Hematopoietic multipotent progenitor cell treated with erythropoietin and hydrocortisone succinate and interleukin-3 and kit ligand, for 4 days (in vitro differentiated cells): ENCODE data around the gene CYSTM1.

ENCODE experiments used
- DNase-seq: peaks from one replicate; pipeline ENCODE4 v3.0.0-alpha.2; 2015

CYSTM1 gene

DNA sequence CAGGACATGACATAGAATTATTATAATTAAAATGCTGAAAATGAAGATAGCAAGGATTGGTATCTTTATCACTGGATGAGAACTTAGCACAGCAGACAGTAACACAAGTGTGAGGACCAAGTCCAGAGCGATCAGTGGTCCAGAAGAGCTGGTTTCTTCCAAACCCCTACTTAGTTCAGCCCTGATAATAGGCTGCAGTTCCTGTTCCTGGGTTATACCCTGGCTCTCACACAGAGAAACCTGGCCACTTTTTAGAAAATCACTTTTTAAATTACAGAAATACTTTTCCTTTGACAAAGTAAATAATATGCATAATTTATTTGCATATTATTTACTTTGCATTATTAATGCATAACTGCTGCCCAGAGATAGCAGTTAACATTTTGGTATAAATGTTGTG is 40.3 kb downstream of the CYSTM1 start:
- no peak for DNase-seq

GRCh38 chr5:140216478-140217074 is 41.6 kb downstream of the CYSTM1 start:
- peak; percentile 28 for DNase-seq

- peak; percentile 92 for DNase-seq
Observed at GRCh38 chr5:140217299-140218026, 42.5 kb downstream of the CYSTM1 start.

- no peak for DNase-seq
Observed at GRCh38 chr5:140219068-140219991, 44.3 kb downstream of the CYSTM1 start.

DNA sequence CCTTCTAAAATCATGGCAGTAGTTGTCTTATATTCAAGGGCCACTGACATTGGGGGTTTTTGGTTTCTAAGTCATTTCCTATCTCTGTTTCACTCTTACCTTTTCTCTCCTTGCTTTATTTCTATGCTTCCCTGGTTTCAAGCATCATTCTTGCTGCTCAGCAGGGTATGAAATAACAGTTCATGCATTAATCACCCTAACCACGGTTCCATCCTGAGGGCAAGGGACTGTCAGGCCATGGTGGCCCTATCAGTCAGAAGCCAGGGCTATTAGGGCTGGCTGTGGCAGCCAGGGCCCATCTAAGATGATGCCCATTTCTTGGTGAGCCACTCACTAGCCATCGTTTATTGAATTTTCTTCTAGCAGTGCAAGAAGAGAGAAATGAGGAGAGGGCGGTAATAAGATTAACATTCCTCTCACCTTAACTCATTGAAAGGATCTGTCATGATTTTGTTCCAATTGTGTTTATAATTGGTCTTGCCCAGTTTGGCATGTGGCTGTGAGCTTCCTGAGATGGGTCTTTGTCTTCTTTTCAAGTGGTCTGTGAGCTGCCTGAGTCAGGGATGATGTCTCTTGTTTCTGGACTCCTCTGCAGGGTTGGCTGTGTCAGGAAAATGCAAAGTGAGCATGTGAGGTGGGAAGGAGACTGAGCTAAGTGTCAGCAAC is 45.2 kb downstream of the CYSTM1 start:
- DNase-seq = no peak

DNA sequence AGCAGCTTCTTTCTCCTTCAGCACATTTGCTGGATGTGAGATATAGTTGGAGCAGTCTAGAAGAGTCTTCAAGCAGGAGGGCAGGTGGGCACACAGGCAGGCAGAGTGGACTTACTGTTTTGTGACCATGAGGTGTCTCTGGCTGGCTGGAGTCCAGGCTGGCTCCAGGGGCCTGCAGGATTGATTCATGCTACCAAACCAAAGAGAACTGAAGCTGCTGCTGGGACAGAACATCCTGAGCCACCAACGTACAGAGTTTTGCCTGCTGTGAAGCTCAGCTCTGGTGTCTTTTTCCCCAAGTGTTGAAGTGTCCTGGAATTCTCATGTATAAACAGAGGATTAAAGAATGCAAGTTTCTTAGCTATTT is 45.7 kb downstream of the CYSTM1 start:
- no peak for DNase-seq

DNA sequence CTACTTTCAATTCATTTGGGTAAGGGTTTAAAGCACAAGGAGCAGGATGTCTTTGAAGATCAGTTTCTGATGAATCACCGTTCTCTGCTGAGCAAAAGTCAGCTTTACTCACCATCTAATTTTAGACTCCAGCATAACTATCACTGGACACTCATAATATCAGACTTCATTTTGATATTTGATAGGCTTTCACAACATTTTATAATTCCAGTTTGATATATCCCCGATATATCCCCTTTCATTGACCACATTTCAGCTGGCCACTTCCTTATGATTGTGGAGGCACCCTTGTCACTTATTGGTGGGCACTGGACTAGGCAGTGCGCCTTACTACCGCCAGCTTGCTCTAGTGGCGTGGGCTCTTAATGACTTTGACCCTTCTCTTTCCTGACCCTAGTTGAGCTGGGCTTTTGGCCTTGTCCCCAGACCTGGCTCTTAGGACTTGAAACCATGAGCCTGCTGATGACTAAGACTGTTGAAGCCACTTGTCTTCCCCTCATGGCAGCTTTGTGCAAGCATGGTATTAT is 46.8 kb downstream of the CYSTM1 start:
- DNase-seq = no peak

DNA sequence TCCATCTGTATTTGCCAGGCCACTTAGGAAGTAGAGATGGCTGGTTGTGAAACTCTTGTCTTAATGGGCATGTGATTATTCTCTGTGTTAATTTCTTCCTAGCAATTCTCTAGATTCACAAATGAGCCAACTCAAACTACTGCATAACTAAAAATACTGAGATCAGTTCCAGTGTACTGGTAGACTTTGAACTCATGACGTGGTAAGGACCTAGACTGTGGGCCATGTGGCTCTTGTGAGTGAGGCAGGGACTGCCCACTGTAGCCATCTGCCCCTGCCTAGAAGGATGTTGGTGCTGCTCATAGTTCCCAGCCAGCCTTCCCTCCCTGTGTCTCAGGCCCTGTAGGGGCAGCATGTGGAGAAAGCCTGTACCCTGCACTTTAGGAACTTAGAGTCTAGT is 47.4 kb downstream of the CYSTM1 start:
- DNase-seq = no peak

DNA sequence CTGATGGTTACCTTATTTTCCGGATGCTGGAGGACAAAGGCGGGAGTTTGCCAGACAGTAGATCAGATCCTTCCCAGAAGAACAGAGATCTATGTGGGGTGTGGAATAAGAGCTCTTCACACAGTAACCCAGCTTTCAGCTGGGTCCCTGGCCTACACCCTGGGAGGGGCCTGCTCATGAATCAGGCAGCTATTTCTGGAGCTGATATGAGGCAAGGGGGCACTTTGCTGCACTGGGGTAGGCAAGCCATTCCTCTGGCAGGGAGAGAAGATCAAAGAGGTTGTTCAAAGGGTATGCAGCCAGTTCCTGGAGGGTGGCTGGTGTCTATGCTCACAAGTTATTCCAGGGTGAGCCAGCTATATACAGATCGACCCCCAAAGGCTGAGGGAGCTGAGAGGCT is 48.6 kb downstream of the CYSTM1 start:
- no peak for DNase-seq

- DNase-seq = no peak
Observed at GRCh38 chr5:140224658-140225057, 49.7 kb downstream of the CYSTM1 start.

GRCh38 chr5:140225396-140225795 is 50.4 kb downstream of the CYSTM1 start:
- DNase-seq = no peak

DNA sequence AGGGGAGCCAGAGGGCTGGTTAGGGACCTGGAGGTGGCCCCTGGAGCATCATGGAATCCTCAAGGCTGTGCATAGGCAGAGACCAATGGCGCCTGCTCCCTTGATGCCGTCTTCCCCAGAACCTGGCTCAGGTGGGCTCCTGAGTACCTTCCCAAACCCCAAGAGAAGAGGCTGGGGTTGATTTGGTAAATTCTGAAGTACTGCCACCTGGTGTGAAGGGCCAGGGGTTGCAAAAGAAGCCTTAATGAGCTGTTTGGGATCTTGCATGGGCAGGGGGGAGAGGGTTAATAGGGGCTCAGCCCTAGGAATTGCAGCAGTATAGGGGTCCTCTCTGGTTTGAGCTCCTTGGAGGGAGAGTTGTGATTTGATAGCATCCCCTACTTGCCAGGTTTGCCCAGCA is 52.1 kb downstream of the CYSTM1 start:
- DNase-seq = no peak

DNA sequence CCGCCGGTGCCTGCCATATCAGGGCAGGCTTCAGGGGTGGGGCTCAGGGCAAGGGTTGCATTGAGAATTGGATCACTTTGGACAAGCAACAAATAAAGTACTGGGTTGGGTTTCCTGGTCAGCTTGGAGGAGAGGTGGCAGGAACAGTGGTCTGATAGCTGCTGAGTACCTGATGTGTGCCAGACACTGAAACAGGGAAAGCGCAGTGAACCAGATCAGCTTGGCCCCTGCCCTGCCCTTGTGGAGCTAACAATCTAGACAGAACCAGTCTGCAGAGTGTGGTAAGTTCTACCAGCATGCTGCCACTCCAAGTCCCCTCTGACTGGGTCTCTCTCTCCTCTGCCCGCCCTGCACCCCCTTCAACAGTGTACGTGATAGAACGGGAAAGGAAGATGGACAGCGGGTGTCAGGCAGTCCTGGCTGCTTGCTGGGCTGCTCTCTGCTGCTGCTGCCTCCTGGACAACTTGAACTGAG is 53.4 kb downstream of the CYSTM1 start:
- DNase-seq = no peak

DNA sequence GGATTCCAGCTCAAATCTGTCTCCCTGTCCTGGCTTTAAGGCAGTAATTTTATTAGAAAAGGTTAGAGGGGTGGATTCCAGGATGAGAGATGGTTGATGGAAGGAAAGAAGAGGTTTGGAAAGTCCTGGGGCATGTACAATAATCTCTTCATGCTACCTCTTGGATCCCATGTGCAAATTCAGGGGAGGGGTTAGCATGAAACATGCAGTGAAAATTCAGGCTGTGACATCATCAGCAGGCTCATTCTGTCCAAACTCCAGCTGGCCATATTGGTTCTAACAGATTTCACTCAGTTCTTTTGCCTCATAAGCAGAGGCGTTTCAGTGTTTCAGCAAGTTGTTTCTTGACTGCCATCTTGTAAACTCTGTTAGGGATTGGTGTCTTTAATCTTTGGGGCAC is 55.4 kb downstream of the CYSTM1 start:
- no peak for DNase-seq

- DNase-seq = no peak
Observed at GRCh38 chr5:140232731-140233130, 57.7 kb downstream of the CYSTM1 start.

- DNase-seq = no peak
Observed at GRCh38 chr5:140234377-140234989, 59.5 kb downstream of the CYSTM1 start.

DNA sequence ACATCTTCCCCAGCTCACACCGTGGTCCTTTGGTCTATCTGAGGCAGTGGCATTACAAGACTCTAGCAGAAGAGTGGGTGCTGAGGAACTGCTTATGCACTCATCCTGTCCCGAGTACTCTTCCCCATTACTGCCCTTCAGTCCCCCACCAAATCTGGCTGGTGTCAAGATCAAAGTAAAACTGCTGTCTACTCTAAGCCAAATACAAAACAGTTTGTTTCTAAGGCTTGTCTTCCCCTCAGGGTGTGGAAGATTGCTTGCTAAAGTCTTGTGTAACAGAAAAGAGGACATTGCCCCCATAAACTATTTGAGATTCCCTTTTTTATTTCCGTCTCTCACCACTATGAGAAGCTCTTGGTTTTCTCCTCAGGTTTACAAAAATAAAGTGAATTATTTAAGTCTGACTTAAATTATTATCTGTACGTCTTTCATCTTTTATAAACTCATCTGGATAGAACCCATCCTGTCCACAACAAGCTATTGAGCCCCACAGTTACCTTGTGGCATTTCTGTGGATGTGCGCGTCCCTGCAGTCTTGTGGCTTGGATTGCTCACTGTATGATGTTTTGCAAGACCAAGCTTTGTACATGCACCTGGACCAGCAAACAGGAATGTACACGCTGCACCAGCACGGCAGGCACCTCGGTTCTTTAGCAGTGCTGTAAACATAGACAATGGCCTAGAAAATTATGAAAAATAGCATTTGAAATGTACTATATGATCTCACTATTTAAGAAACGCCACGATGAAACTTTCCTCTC is 61.0 kb downstream of the CYSTM1 start:
- peak; percentile 32 for DNase-seq

DNA sequence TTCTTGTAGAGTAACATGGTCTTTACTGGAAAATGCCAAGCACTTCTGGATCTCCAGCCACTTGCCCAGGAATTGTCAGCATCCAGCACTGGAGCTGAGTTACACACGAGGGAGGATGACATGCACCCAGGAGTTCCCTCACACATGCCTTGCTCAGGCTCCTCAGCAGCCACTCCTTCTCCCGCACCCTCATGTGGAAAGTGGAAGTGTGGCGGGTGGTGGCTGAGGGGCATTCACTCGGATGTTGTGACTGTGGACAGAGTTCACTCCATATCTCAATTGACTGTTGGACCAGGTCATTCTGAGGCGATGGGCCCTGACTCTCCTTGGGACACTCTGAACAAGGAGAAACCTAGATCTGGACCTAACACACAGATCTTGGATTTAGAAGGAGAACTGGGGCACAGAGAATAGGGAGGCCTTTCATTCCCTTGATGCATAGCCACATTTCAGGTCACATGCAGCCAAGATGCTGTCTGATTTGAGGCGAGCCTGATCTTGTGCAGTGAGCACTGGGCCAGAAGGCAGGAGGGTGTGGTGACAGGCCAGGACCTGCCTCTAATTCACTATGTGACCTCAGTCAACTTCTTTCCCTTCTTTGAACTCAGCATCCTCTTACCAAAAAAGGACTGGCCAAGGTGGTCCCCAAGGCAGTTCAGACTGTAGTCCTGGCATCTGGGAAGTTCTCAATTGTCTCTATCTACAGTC is 62.1 kb downstream of the CYSTM1 start:
- no peak for DNase-seq

GRCh38 chr5:140238756-140239155 is 63.8 kb downstream of the CYSTM1 start:
- DNase-seq = no peak

DNA sequence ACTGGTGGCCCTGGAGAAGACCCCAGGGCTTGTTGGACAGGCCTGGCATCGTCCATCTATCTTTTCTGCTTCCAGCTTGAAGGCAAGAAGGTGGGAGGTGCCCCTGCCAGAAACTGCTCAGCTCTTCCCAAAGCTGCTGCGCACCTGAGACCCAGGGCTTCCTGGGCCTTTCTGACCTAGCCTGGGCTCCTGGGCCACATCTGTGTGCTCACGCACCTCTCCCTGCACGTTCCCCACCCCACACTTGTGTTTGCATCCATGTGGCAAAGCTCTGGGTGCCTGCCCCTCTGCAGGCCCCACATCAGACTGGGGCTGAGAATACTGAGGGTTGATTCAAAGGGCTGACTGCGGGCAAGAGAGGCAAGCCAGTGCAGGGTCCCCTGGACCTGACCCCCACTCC is 64.5 kb downstream of the CYSTM1 start:
- no peak for DNase-seq
